GM12801 (cell line): Measurements from ENCODE around the gene CLSTN3.

Experiments
- TF ChIP-seq, protein P1 (sequence below): IDR thresholded peaks from one replicate; pipeline ENCODE4 v1.5.1; 2011; ENCODE audit warnings: control low read depth; ENCODE audit not compliant: insufficient read length; ENCODE audit errors: extremely low read depth

Gene CLSTN3

DNA sequence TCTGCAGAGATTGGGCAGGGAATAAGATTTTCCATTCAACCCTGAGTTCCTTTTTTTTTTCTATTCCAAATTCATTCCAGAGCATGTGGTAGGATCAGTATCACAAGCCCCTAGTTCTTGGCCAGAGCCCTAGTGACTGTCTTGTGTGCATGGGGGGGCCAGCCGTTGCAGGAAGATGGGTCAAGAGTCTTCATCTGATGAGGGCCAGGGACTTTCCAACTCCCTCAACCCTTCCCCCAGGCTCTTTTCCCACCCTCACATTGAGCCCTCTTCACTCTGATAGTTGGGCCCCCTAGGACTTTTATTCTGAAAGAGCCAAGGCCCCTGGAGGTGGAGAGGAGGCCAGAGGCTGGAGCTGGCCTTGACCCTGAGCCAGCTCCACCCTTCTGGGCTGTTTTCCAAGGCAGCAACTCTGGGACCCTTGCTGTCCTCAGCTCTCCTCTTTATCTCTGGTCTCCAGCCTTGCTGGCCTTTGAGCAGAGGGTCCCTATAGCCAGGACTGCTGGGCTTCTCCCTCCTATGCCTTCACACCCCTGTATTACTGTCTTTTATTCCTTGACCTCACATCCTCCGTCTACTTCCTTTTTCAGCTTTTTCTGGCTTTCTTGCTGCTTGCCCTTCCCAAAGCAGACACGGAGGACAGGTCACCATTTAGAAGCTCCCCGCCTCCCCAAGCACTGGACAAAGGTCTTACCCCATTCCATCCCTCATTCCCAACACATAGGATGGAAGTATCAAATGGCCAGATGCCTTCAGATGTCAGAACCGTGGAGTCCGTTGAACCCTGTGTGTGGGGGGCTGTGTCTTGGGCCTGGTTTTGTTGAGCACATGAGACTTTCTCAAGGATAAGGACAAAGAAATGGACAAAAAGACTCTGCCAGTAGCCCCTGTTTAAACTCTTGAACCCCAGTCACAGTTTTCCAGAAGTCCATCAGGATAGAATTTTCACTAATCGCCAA, 7.1 kb upstream of the CLSTN3 start:
- TF ChIP-seq, protein P1, sequence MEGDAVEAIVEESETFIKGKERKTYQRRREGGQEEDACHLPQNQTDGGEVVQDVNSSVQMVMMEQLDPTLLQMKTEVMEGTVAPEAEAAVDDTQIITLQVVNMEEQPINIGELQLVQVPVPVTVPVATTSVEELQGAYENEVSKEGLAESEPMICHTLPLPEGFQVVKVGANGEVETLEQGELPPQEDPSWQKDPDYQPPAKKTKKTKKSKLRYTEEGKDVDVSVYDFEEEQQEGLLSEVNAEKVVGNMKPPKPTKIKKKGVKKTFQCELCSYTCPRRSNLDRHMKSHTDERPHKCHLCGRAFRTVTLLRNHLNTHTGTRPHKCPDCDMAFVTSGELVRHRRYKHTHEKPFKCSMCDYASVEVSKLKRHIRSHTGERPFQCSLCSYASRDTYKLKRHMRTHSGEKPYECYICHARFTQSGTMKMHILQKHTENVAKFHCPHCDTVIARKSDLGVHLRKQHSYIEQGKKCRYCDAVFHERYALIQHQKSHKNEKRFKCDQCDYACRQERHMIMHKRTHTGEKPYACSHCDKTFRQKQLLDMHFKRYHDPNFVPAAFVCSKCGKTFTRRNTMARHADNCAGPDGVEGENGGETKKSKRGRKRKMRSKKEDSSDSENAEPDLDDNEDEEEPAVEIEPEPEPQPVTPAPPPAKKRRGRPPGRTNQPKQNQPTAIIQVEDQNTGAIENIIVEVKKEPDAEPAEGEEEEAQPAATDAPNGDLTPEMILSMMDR, result no peak

GRCh38 chr12:7123806-7124522, 6.2 kb upstream of the CLSTN3 start:
- TF ChIP-seq, protein P1, result no peak

DNA sequence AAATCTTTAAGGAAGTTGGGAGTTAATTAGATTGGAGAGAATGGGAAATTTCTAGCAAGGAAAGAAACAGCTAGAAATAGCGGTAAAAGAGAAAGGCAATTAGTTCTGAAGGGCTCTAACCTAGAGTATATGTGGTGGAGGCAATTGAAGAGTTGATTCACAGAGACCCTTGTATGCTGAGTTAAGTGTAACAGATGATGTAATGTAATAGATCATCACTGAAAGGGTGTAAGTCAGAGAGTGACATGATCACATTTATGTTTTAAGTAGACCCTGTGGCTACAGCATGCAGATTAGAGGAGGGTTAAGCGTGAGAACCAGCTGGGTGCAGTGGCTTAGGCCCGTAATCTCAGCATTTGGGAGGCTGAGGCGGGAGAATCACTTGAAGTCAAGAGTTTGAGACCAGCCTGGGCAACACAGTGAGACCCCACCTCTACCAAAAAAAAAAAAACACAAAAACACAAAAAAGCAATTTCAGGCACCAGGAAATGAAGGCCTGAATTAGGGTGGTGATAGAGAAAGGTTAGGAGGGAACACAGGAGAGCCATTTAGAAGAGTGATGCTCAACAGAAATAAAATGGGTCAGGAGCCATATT, 4.4 kb upstream of the CLSTN3 start:
- TF ChIP-seq, protein P1, result no peak

GRCh38 chr12:7127916-7128626, 2.1 kb upstream of the CLSTN3 start:
- TF ChIP-seq, protein P1, result no peak

DNA sequence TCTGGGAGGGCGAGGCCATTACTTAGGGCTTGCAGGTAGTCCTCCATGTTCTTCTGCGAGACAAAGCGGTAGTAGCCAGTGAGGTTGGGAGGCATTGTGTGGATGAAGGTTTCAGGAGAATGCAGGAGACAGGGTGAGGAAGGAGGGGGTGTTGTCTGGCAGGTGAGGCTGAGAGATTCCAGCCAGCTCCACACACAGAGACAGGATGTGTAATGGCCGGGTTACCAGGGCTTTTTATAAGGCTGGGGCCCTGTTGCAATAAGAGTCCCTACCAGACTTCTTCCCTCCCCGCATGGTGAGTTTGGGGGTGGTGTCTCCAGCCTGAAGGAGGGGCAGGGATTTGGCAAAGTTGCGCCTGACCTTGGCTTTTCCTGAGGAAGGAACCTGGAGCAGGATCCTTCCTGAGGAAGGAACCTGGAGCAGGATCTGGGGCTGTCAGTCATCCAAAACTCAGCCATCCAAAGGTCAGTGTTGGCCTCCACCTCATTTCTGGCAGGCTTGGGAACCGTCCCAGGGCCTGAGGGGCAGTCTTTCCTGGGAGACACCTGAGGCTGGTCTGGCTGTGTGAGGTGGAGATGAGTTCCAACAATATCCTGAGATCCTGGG, 1.4 kb upstream of the CLSTN3 start, which contains the start of gene RBP5:
RBP5 (minus strand) TSS at position 209 of the 606 bp plus-strand sequence; CDS start at position 95, 114 bp downstream.
- TF ChIP-seq, protein P1, result no peak

DNA sequence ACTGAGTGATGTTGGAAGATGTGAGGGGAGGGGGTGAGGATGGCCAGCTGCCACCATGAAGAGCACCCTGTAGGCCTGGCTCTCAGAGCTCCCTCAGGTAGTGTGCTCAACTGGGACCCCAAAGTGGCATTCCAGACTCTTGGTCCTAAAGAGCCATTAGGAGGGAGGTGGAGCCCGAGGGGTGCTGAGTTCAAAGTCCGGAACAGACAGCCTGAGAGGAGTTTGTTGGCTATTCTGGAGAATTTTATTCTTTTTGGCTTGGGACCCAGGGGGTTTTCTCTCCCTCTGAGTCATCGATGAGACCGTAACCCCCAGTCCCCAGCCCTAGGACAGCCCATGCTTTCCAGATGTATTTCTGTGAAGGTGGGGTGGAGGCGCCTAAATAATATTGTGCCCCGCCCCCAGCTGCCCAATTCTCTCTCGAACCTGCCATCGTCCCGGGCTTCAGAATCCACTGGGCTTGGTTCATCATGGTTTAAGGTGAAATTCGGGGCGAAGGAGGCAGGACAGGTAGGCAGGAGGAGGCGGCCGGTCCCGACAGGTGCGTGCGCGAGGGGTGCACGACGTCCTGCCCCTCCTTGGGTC, 792 bp upstream of the CLSTN3 start:
- TF ChIP-seq, protein P1, result no peak
